Thyroid gland (tissue), 4 donors: Measurements from ENCODE around the gene FANCC. TPM values are rescaled to one million over a fixed set of nuclear protein-coding genes. Genes with fewer than 3 reads are reported as not detected.

ENCODE experiments used
- DNase-seq, 2 donors: peaks; one replicate each; pipeline ENCODE4 v3.0.0-alpha.2; 2019
- H3K27ac ChIP-seq, 3 donors: fragments of 200-600 bp; sonication (generic); 1 replicate in 2 of 3; 2 replicates in 1 of 3; pipeline ENCODE4 v1.5.1; 2016 to 2019; ENCODE audit warnings: mild to moderate bottlenecking in 1 of 3, moderate library complexity in 1 of 3
- H3K27me3 ChIP-seq: fragments of 200-600 bp; sonication (generic); one replicate; pipeline ENCODE4 v1.5.1; 2019
- H3K36me3 ChIP-seq, 2 donors: fragments of 200-600 bp; sonication (generic); one replicate each; pipeline ENCODE4 v1.5.1; 2016 to 2019
- H3K4me1 ChIP-seq, 2 donors: fragments of 200-600 bp; sonication (generic); one replicate each; pipeline ENCODE4 v1.5.1; 2017 to 2019
- H3K4me3 ChIP-seq, 3 donors: fragments of 200-600 bp; sonication (generic); replicated peaks in 1 of 3; 1 replicate in 2 of 3; 2 replicates in 1 of 3; pipeline ENCODE4 v1.5.1; 2016; ENCODE audit warnings: mild to moderate bottlenecking in 1 of 3
- H3K9me3 ChIP-seq: fragments of 200-600 bp; sonication (generic); one replicate; pipeline ENCODE4 v1.5.1; 2017
- POLR2A ChIP-seq, 2 donors: fragments of 450-650 bp; IDR thresholded peaks; one replicate each; pipeline ENCODE4 v1.6.1; 2017; ENCODE audit warnings: antibody characterized with exemption in 2 of 2, mild to moderate bottlenecking in 2 of 2, moderate library complexity in 1 of 2
- WGBS, 2 donors: methylation state at CpG; one replicate each; pipeline ENCODE4 v1.1.5; 2017; 5-methylcytosine and 5-hydroxymethylcytosine counted together
- intact Hi-C: fragments of 100-400 bp; cut with DNase I; formaldehyde crosslinking; loops from one replicate; pipeline ENCODE4 v1.15.1; 2023
- total RNA-seq, 4 donors: library from RNA; depleted of rRNA; stranded (reverse); fragments of >200 nt; gene quantifications; one replicate each; pipeline ENCODE4 v1.2.3, GENCODE V29; 2016
- TF ChIP-seq, protein P1 (sequence below), 6 experiments: fragments of 200-600 bp in 3 of 6; fragments of 450-650 bp in 3 of 6; sonication (generic) in 3 of 6; IDR thresholded peaks; one replicate each; pipeline ENCODE4 v1.5.1; 2016 to 2019; ENCODE audit warnings: antibody characterized with exemption in 6 of 6, mild to moderate bottlenecking in 2 of 6, inconsistent platforms in 1 of 6, moderate library complexity in 1 of 6

FANCC gene
- total RNA-seq, 4 donors from 2014 or later = 13.9 to 15.0 (median 14.2) TPM

DNA sequence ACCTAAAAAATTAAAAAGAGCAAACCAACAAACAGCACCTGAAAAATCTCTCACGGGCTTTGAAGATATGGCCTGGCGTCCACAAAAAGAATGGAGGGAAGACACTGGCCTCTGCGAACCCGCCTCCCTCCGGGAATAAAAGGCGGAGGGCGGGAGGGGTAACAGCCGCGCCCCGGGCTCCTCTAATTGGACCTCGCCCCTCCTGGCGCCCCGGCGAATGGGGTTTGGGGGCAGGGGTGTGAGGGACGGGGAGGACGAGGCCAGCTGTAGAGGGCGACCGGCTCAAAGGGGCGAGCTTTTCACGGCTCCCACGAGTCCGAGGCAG is 753 bp downstream of the FANCC start:
- Histone ChIP-seq H3K27me3 (no peaks in the 10 kb centered on the region), H3K9me3 (no peaks in the 10 kb centered on the region), H3K27ac (peak overlapping the region; percentile 65 to 96 (median 90)), H3K4me3 (peak overlapping the region; percentile 81 to 93 (median 86)), H3K36me3 (no peaks in the 10 kb centered on the region), H3K4me1 (peaks cover 0 to 7% of the 10 kb centered on the region in 2 donors)
- intact Hi-C loops = no loop called here
- TF ChIP-seq, protein P1, sequence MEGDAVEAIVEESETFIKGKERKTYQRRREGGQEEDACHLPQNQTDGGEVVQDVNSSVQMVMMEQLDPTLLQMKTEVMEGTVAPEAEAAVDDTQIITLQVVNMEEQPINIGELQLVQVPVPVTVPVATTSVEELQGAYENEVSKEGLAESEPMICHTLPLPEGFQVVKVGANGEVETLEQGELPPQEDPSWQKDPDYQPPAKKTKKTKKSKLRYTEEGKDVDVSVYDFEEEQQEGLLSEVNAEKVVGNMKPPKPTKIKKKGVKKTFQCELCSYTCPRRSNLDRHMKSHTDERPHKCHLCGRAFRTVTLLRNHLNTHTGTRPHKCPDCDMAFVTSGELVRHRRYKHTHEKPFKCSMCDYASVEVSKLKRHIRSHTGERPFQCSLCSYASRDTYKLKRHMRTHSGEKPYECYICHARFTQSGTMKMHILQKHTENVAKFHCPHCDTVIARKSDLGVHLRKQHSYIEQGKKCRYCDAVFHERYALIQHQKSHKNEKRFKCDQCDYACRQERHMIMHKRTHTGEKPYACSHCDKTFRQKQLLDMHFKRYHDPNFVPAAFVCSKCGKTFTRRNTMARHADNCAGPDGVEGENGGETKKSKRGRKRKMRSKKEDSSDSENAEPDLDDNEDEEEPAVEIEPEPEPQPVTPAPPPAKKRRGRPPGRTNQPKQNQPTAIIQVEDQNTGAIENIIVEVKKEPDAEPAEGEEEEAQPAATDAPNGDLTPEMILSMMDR (IDR thresholded peaks at IDR 0.05) = peak in 1 of 6 experiments; percentile 24
- no peak for TF ChIP-seq POLR2A (IDR thresholded peaks at IDR 0.05)
- peak; percentile 59 to 69 for DNase-seq
- 1% methylated on average over 22 of the region's 22 CpGs for WGBS, 2 donors

DNA sequence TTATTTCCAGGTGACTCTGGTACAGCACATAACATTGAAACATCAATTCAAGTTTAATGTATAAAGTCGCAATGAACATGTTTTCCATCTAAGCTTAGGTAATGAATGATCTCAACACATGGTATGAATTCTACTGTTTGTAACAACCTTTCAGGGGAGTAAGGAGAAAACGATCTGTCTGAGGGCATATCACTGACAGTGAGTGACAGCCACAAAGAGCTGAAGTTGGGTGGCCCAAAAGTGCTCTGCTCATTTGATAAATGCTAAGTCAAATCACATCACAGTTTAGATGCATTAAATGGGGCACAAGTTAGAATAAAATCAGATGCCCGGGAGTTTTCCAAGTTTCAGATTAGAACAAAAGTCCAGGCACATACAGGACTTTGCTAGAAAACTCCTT is 1.2 kb downstream of the FANCC start:
- DNase-seq = no peak
- Histone ChIP-seq H3K27ac (peak overlapping the region; percentile 65 to 96 (median 90)), H3K4me3 (peak overlapping the region in 1 of 3 donors; percentile 93), H3K4me1 (peaks cover 0 to 7% of the 10 kb centered on the region in 2 donors), H3K36me3 (no peaks in the 10 kb centered on the region), H3K9me3 (no peaks in the 10 kb centered on the region), H3K27me3 (no peaks in the 10 kb centered on the region)
- TF ChIP-seq, protein P1 (IDR thresholded peaks at IDR 0.05) = no peak
- no peak for TF ChIP-seq POLR2A (IDR thresholded peaks at IDR 0.05)
- intact Hi-C loops = no loop called here
- WGBS, 2 donors = 37 to 40% methylated on average over 3 of the region's 3 CpGs

DNA sequence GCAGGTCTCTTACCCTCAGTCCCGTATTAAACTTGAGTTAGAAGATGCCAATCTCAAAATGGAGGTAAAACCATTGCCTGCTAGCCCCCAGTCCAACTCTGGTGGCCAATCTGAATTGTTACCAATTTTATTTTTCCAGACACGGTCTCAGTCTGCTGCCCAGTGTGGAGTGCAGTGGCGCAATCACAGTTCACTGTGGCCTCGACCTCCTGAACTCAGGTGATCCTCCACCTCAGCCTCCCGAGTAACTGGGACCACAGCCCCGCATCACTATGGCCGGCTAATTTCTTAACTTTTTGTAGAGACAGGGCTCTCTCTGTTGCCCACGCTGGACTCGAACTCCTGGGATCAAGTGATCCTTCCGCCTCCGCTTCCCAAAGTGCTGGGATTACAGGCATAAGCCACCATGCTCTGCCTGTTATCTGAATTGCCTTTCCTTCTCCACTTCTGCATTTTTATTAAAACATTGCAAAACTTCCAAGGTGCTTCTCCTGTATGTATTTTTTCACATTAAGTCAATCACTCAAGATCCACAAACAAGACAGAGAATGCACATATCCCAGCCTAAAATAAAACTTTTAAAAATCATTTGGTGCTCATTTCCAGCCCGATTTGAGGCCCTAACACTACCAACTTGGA is 2.3 kb downstream of the FANCC start:
- H3K27me3 ChIP-seq = no peaks in the 10 kb centered on the region
- TF ChIP-seq, protein P1 (IDR thresholded peaks at IDR 0.05) = no peak
- no peak for TF ChIP-seq POLR2A (IDR thresholded peaks at IDR 0.05)
- no peak overlapping the region for H3K27ac ChIP-seq
- H3K9me3 ChIP-seq = no peaks in the 10 kb centered on the region
- no peaks in the 10 kb centered on the region for H3K36me3 ChIP-seq
- DNase-seq = no peak
- no peak overlapping the region for H3K4me3 ChIP-seq
- peaks cover 0 to 7% of the 10 kb centered on the region in 2 donors for H3K4me1 ChIP-seq
- WGBS, 2 donors = 94 to 96% methylated on average over 12 of the region's 12 CpGs
- intact Hi-C loops = no loop called here

DNA sequence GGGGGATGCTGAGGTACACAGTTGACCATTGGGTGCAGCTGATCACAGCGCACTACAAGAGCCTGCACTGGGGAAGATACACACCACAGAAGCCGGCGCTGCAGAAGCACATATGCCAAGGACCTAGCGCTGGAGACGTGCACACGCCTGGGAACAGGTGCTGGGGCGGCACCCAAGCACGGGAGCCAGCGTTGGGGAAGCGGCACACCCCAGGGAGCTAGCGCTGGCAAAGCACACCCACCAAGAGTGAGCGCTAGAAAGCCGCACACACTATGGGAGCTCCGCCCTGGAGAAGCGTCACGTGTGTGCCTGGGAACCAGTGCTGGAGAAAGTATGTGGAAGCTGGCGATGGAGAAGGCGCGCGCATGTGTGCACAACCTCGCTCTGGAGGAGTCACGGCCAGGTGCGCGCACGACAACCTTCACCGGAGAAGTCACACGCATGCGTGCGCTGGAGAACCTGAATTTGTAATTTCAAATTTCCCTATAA is 4.5 kb downstream of the FANCC start:
- no peaks in the 10 kb centered on the region for H3K27me3 ChIP-seq
- peak; percentile 89 to 90 for DNase-seq
- peaks cover 0 to 7% of the 10 kb centered on the region in 2 donors for H3K4me1 ChIP-seq
- TF ChIP-seq, protein P1 (IDR thresholded peaks at IDR 0.05) = no peak
- TF ChIP-seq POLR2A (IDR thresholded peaks at IDR 0.05) = no peak
- H3K9me3 ChIP-seq = no peaks in the 10 kb centered on the region
- peak overlapping the region in 1 of 3 donors; percentile 24 for H3K4me3 ChIP-seq
- H3K36me3 ChIP-seq = no peaks in the 10 kb centered on the region
- intact Hi-C loops = no loop called here
- no peak overlapping the region for H3K27ac ChIP-seq
- WGBS, 2 donors = 51 to 54% methylated on average over 19 to 21 of the region's 29 CpGs

DNA sequence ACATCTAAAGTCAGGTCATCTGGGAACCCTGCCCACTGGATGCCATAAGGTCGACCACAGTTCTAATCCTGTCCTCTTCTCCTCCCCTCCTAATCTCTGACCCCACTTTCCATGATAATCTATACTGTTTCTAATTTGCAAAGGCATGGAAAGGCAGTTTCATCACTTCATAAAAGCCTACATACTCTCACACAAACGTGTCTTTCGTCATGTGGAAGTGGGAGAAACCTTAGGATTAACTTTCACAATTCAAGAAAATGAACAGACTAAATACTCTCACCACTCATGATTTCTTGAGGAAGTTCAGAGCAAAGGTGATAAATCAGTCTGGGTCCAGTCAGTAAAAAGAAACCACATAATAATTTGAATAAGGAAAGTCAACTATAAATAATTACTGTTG is 5.5 kb downstream of the FANCC start:
- no peaks in the 10 kb centered on the region for H3K36me3 ChIP-seq
- no peaks in the 10 kb centered on the region for H3K9me3 ChIP-seq
- H3K27me3 ChIP-seq = no peaks in the 10 kb centered on the region
- no peak overlapping the region for H3K27ac ChIP-seq
- intact Hi-C loops = no loop called here
- WGBS, 2 donors = 74 to 79% methylated on average over 3 of the region's 3 CpGs
- peaks cover 3 to 11% of the 10 kb centered on the region in 2 donors for H3K4me1 ChIP-seq
- DNase-seq = no peak
- H3K4me3 ChIP-seq = no peak overlapping the region
- TF ChIP-seq, protein P1 (IDR thresholded peaks at IDR 0.05) = no peak
- TF ChIP-seq POLR2A (IDR thresholded peaks at IDR 0.05) = no peak
